HS-27A (cell line): ENCODE measurements around the gene RAMACL.
"Not testable (repeated sequence)": the region's sequence is repeated elsewhere in the genome, so short reads cannot be mapped to it uniquely, and the experiment has no call there.

Source experiments
- DNase-seq: peaks from one replicate; pipeline ENCODE4 v3.0.0-alpha.2; 2012; ENCODE audit warnings: low read depth, missing footprints

Gene RAMACL

GRCh38 chr6:166595949-166596348, 9.5 kb upstream of the RAMACL start:
- no peak for DNase-seq

GRCh38 chr6:166595061-166595780, 8.7 kb upstream of the RAMACL start:
- DNase-seq = peak; percentile 68

- DNase-seq = no peak
Observed at GRCh38 chr6:166592821-166593220, 6.3 kb upstream of the RAMACL start.

GRCh38 chr6:166591961-166592520, 5.6 kb upstream of the RAMACL start:
- DNase-seq = no peak

GRCh38 chr6:166591026-166591425, 4.5 kb upstream of the RAMACL start:
- no peak for DNase-seq

GRCh38 chr6:166589786-166590574, 3.5 kb upstream of the RAMACL start:
- no peak for DNase-seq

GRCh38 chr6:166589337-166589731, 2.9 kb upstream of the RAMACL start:
- no peak for DNase-seq

- no peak for DNase-seq
Observed at GRCh38 chr6:166588691-166589336, 2.3 kb upstream of the RAMACL start.

GRCh38 chr6:166587631-166588413, 1.3 kb upstream of the RAMACL start:
- DNase-seq = no peak

GRCh38 chr6:166584853-166585429, 1.5 kb downstream of the RAMACL start:
- DNase-seq = no peak

GRCh38 chr6:166584155-166584554, 2.3 kb downstream of the RAMACL start:
- no peak for DNase-seq

GRCh38 chr6:166583230-166583965, 3.1 kb downstream of the RAMACL start:
- DNase-seq = no peak

- no peak for DNase-seq
Observed at GRCh38 chr6:166582258-166582657, 4.2 kb downstream of the RAMACL start.

- DNase-seq = not testable (repeated sequence)
Observed at GRCh38 chr6:166581801-166582200, 4.7 kb downstream of the RAMACL start.

- no peak for DNase-seq
Observed at GRCh38 chr6:166581091-166581511, 5.4 kb downstream of the RAMACL start.

- no peak for DNase-seq
Observed at GRCh38 chr6:166580076-166581050, 6.1 kb downstream of the RAMACL start.

GRCh38 chr6:166579237-166579850, 7.1 kb downstream of the RAMACL start:
- no peak for DNase-seq

GRCh38 chr6:166578536-166579236, 7.8 kb downstream of the RAMACL start:
- DNase-seq = no peak
